DOHH2 (cell line): Measurements from ENCODE around the gene CALHM6.

Source experiments
- CTCF ChIP-seq: fragments of 200-600 bp; sonication (generic); IDR thresholded peaks from one replicate; pipeline ENCODE4 v1.5.1; 2014; ENCODE audit warnings: antibody characterized with exemption, mild to moderate bottlenecking, low read depth, low read length; ENCODE audit not compliant: poor library complexity, severe bottlenecking
- EZH2phosphoT487 ChIP-seq: fragments of 200-600 bp; sonication (generic); IDR thresholded peaks from 2 replicates; pipeline ENCODE4 v1.6.1; 2017; ENCODE audit warnings: borderline replicate concordance, mild to moderate bottlenecking, antibody characterized with exemption, low read length, moderate library complexity, mixed read lengths

- TF ChIP-seq EZH2phosphoT487 (no peak), CTCF (no peak)
Observed at GRCh38 chr6:116444575-116444974, 16.6 kb upstream of the CALHM6 start.
